Thyroid gland (tissue), 4 donors: Measurements from ENCODE around the gene NAA50. TPM values are rescaled to one million over a fixed set of nuclear protein-coding genes. Genes with fewer than 3 reads are reported as not detected.
A peak's percentile ranks its signal among the peaks of the same experiment; 100 is the strongest.

ENCODE experiments used
- DNase-seq, 2 donors: peaks; one replicate each; pipeline ENCODE4 v3.0.0-alpha.2; 2019
- H3K27ac ChIP-seq, 3 donors: fragments of 200-600 bp; sonication (generic); 1 replicate in 2 of 3; 2 replicates in 1 of 3; pipeline ENCODE4 v1.5.1; 2016 to 2019; ENCODE audit warnings: mild to moderate bottlenecking in 1 of 3, moderate library complexity in 1 of 3
- H3K27me3 ChIP-seq: fragments of 200-600 bp; sonication (generic); one replicate; pipeline ENCODE4 v1.5.1; 2019
- H3K36me3 ChIP-seq, 2 donors: fragments of 200-600 bp; sonication (generic); one replicate each; pipeline ENCODE4 v1.5.1; 2016 to 2019
- H3K4me1 ChIP-seq, 2 donors: fragments of 200-600 bp; sonication (generic); one replicate each; pipeline ENCODE4 v1.5.1; 2017 to 2019
- H3K4me3 ChIP-seq, 3 donors: fragments of 200-600 bp; sonication (generic); replicated peaks in 1 of 3; 1 replicate in 2 of 3; 2 replicates in 1 of 3; pipeline ENCODE4 v1.5.1; 2016; ENCODE audit warnings: mild to moderate bottlenecking in 1 of 3
- H3K9me3 ChIP-seq: fragments of 200-600 bp; sonication (generic); one replicate; pipeline ENCODE4 v1.5.1; 2017
- POLR2A ChIP-seq, 2 donors: fragments of 450-650 bp; IDR thresholded peaks; one replicate each; pipeline ENCODE4 v1.6.1; 2017; ENCODE audit warnings: antibody characterized with exemption in 2 of 2, mild to moderate bottlenecking in 2 of 2, moderate library complexity in 1 of 2
- WGBS, 2 donors: methylation state at CpG; one replicate each; pipeline ENCODE4 v1.1.5; 2017; 5-methylcytosine and 5-hydroxymethylcytosine counted together
- intact Hi-C: fragments of 100-400 bp; cut with DNase I; formaldehyde crosslinking; loops from one replicate; pipeline ENCODE4 v1.15.1; 2023
- total RNA-seq, 4 donors: library from RNA; depleted of rRNA; stranded (reverse); fragments of >200 nt; gene quantifications; one replicate each; pipeline ENCODE4 v1.2.3, GENCODE V29; 2016
- TF ChIP-seq, protein P1 (sequence below), 6 experiments: fragments of 200-600 bp in 3 of 6; fragments of 450-650 bp in 3 of 6; sonication (generic) in 3 of 6; IDR thresholded peaks; one replicate each; pipeline ENCODE4 v1.5.1; 2016 to 2019; ENCODE audit warnings: antibody characterized with exemption in 6 of 6, mild to moderate bottlenecking in 2 of 6, inconsistent platforms in 1 of 6, moderate library complexity in 1 of 6

NAA50 gene
- 100 to 1,000 TPM; 110 to 133 (median 119) TPM for total RNA-seq

DNA sequence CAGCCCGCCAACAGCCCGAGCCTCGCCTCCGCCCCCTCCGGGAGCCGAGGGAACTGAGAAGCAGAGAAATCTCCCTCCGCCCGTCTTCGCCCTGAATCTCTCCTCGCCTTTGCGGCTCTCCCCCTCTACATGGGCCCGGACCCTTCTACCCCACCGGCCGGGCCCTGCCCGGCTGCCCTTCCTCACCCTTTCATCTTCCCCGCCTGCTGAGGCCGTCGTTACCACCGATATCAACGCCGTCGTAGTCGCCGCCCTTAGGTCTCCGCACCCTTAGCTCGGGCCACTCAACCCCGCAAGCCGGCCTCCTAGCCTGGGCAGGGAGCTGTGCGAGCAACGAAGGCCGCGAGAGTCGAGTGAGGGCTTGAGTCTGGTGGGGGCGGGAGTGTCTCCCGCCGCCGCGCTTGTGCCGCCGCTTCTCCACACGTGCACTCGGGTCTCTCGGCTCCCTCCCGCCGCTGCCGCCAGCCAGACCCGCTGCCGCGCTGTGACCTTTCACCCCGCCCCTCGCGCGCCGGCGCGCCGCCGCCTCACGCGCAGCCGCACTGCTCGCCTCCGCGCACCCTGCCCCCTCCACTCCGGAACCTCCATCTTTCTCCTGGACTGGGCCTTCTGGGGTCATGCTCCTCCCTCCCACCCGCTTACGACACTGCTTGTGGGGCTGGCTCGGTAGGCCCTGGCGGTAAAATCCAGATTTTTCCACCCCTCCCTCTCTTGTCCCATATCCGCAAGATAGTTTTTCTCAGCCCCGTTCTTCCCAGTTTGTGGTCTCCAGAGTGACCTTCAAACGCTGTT lies at the start of gene NAA50:
Gene NAA50, minus strand, starts transcription at position 494 of the 792 bp plus-strand sequence. Its CDS starts 300 bp downstream, at position 194.
- Histone ChIP-seq H3K27me3 (no peaks in the 10 kb centered on the region), H3K36me3 (no peaks in the 10 kb centered on the region), H3K27ac (peak within 1 kb of the TSS; percentile 97 to 100 (median 99)), H3K4me1 (peaks cover 23 to 29% of the 10 kb centered on the region in 2 donors), H3K4me3 (peak within 1 kb of the TSS; percentile 85 to 98 (median 96)), H3K9me3 (no peaks in the 10 kb centered on the region)
- WGBS, 2 donors = 0% methylated on average over 38 to 62 of the region's 72 CpGs
- intact Hi-C loops = no loop called here
- peak; percentile 93 to 94 for DNase-seq
- TF ChIP-seq POLR2A (IDR thresholded peaks at IDR 0.05) = peak; percentile 62 to 85
- TF ChIP-seq, protein P1, sequence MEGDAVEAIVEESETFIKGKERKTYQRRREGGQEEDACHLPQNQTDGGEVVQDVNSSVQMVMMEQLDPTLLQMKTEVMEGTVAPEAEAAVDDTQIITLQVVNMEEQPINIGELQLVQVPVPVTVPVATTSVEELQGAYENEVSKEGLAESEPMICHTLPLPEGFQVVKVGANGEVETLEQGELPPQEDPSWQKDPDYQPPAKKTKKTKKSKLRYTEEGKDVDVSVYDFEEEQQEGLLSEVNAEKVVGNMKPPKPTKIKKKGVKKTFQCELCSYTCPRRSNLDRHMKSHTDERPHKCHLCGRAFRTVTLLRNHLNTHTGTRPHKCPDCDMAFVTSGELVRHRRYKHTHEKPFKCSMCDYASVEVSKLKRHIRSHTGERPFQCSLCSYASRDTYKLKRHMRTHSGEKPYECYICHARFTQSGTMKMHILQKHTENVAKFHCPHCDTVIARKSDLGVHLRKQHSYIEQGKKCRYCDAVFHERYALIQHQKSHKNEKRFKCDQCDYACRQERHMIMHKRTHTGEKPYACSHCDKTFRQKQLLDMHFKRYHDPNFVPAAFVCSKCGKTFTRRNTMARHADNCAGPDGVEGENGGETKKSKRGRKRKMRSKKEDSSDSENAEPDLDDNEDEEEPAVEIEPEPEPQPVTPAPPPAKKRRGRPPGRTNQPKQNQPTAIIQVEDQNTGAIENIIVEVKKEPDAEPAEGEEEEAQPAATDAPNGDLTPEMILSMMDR (IDR thresholded peaks at IDR 0.05) = peak in 1 of 6 experiments; percentile 11

DNA sequence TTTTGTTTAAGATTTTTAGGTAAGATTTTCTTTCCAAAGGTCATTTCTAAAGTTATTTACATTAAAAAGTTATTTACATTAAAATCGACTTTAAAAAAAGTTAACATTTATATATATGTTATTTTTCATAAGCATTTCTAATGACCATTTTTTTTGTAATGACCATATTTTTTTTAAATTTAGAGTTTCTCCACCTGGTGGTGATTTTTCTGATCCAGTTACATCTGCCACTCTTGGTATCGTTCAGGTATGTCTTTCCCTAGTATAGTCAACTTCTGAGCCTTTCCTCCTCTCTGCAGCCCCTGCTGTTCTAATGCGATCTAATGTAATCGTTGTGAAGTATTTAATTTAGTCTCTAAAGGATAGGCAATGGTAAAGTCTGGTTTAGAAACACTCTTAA lies 49.6 kb upstream of the NAA50 start:
- Histone ChIP-seq H3K27ac (no peak overlapping the region), H3K27me3 (no peaks in the 10 kb centered on the region), H3K4me1 (no peaks in the 10 kb centered on the region), H3K4me3 (no peak overlapping the region), H3K9me3 (no peaks in the 10 kb centered on the region), H3K36me3 (peaks cover 6 to 23% of the 10 kb centered on the region in 2 donors)
- intact Hi-C loops = no loop called here
- TF ChIP-seq POLR2A (IDR thresholded peaks at IDR 0.05) = no peak
- TF ChIP-seq, protein P1 (IDR thresholded peaks at IDR 0.05) = no peak
- 91 to 92% methylated on average over 4 of the region's 4 CpGs for WGBS, 2 donors
- no peak for DNase-seq

DNA sequence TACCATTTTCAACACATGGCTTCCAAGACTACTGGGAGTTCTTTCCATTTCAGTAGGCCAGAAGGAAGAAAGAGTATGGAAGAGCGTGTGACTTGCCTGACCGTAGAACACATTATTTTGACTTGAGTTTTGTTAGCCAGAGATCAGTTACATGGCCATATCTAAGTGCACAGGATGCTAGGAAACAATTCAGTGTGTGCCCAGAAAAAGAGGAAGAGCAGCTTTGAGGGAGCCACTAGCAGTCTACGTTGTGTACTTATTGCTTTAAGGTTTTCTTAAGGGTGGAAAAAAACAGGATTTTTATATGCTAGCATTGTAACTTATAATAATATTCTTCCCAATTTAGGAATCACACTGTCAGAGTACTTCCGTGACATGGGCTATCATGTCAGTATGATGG lies 48.5 kb upstream of the NAA50 start:
- 94% methylated on average over 4 of the region's 4 CpGs for WGBS, 2 donors
- intact Hi-C loops = no loop called here
- no peak overlapping the region for H3K4me3 ChIP-seq
- DNase-seq = no peak
- H3K36me3 ChIP-seq = peaks cover 6 to 17% of the 10 kb centered on the region in 2 donors
- no peaks in the 10 kb centered on the region for H3K27me3 ChIP-seq
- TF ChIP-seq POLR2A (IDR thresholded peaks at IDR 0.05) = no peak
- TF ChIP-seq, protein P1 (IDR thresholded peaks at IDR 0.05) = no peak
- H3K4me1 ChIP-seq = no peaks in the 10 kb centered on the region
- H3K9me3 ChIP-seq = no peaks in the 10 kb centered on the region
- no peak overlapping the region for H3K27ac ChIP-seq

DNA sequence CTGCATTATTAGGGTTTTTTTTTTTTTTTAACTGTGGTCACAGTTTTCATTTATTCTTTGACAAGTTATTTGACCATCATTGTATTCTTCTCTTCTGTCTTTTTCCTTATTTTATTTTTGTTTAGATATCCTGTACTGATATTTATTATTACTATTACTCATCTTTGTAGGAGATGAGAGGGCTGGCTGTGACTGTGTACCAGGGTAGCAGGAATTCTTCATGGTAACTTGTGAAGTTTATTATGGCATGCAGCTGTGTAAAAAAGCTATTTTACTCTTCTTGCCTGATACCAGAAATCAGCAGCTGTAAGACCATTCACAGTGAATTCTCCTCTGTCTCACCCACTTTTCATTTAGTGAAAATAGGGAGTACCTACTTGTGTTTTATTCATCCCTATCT lies 45.3 kb upstream of the NAA50 start:
- Histone ChIP-seq H3K4me1 (no peaks in the 10 kb centered on the region), H3K4me3 (no peak overlapping the region), H3K36me3 (peaks cover 21 to 30% of the 10 kb centered on the region in 2 donors), H3K9me3 (no peaks in the 10 kb centered on the region), H3K27ac (no peak overlapping the region), H3K27me3 (no peaks in the 10 kb centered on the region)
- no peak for DNase-seq
- intact Hi-C loops = no loop called here
- TF ChIP-seq POLR2A (IDR thresholded peaks at IDR 0.05) = no peak
- TF ChIP-seq, protein P1 (IDR thresholded peaks at IDR 0.05) = no peak

DNA sequence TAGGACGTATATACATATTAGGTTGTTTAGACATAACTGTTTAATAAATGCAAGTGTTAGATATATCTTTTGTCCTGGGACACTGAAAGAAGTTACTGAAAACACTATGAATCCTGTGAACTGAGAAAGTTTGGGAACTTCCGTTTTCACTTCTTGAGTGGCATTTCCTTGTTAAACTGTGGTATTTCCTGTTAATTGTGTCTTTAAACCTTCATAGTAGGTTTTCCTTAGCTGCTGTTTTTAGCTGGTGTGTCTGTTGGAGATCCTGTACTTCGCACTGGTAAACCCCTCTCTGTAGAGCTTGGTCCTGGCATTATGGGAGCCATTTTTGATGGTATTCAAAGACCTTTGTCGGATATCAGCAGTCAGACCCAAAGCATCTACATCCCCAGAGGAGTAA lies 37.9 kb upstream of the NAA50 start:
- no peaks in the 10 kb centered on the region for H3K27me3 ChIP-seq
- intact Hi-C loops = no loop called here
- H3K27ac ChIP-seq = no peak overlapping the region
- no peaks in the 10 kb centered on the region for H3K4me1 ChIP-seq
- peaks cover 11 to 25% of the 10 kb centered on the region in 2 donors for H3K36me3 ChIP-seq
- no peak for TF ChIP-seq POLR2A (IDR thresholded peaks at IDR 0.05)
- TF ChIP-seq, protein P1 (IDR thresholded peaks at IDR 0.05) = no peak
- WGBS, 2 donors = 82% methylated on average over 4 of the region's 4 CpGs
- DNase-seq = no peak
- H3K9me3 ChIP-seq = no peaks in the 10 kb centered on the region
- H3K4me3 ChIP-seq = no peak overlapping the region
